ENCODE data around the gene IGF2BP3.
"Not testable (repeated sequence)": the region's sequence is repeated elsewhere in the genome, so short reads cannot be mapped to it uniquely, and the experiment has no call there.

Gene IGF2BP3

DNA sequence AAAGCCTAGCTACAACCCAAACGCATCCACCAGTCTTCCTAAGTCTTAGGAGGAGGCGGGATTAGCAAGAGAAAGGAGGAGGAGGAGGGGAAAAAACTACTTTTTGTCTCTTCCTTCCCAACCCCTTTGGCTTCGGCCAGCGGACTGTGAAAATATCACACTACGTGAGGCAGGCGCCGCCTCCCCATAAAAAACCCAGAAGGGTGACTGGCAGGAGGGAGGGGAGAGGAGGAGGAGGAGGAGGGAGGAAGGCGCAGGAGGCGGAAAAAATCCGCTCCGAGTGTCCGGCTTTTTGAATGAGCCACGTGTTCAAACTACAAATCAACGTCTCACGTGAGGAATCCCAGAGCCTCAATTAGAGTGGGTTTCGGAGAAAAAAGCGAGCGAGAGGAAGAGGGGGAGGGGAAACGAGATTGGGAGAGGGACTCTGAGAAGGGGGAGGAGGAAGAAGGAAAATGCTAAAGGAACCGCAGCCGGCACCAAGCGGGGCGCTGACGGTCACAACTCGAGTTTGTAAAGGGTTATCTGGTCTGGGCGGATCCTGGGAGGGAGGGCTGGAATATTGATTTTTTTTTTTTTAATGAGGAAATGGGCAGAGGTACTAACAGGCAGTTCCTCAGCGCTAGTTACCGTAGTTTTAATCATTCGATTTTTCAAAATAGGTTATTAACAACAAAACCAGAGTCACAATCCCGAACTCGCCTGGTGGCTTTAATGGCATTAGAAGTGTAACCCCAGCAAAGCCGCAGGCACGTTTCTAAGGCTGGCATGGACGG lies at the start of gene IGF2BP3:
Gene IGF2BP3, minus strand, starts transcription at position 162 of the 776 bp plus-strand sequence. CDS start 381 bp downstream, outside the sequence.
- DNase-seq = peak; percentile 41

DNA sequence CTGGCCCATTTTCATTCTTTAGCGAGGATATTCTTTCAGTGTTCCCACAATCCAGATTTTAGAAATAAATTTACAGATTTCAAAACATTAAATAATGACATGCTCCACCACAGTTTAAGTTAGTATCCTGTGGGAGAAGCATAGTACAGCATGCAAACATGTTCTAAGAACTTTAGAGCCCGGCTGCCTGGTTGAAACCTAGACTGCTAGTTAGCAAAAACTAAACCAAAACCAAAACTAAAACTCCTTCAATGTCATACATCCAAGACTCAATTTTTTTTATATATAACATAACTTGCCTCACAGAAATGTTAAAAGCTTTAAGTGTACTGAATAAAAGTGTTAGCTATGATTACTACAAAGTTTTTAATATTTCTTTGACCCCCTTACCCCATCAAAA lies 44.5 kb upstream of the IGF2BP3 start:
- no peak for DNase-seq

DNA sequence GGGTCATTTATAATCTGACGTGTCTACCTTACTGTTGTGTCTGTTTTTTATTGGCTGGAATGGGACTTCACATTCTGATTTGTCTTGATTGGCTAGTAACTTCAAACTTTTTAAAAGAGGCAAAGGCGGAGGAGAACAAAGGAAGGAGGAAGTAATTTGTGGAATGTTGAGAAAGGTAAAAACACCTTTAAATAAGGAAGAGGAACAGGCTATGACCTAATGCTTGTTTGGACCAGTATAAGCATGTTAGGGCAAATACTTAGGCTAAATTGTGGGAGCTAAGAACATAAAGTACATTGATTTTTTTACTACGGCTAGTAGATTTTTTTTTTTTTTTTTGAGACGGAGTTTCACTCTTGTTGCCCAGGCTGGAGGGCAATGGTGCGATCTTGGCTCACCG lies 43.5 kb upstream of the IGF2BP3 start:
- not testable (repeated sequence) for DNase-seq

DNA sequence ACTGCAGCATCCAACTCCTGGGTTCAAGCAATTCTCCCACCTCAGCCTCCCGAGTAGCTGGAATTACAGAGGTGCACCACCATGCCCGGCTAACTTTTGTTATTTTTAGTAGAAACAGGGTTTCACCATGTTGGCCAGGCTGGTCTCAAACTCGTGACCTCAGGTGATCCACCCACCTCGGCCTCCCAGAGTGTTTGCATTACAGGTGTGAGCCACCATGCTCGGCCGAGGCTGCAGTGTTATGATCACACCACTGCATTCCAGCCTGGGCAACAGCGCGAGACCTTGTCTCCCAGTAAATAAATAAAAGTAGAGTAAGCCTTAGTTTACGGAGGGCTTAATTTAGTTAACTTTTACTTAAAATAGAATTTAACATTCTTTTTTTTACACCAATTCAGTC lies 23.7 kb upstream of the IGF2BP3 start:
- no peak for DNase-seq

DNA sequence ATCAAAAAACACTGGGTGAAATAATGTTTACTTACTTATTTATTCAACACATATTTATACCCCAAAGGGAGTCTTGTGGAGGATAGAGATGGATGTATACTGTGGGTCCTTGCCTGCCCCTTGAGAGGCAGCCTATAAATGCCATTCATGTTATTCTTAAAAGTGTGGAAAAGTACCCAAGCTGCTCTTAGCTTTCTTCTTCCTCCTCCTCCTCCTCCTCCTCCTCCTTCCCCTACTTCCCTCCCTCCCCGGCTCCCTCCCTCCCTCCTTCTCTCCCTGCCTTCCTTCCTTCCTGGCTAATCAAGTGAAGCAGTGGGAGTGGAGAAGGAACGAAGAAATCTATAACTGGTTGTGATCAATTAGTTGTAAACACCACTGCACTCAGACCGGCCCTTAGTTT lies 21.2 kb upstream of the IGF2BP3 start:
- DNase-seq = no peak

DNA sequence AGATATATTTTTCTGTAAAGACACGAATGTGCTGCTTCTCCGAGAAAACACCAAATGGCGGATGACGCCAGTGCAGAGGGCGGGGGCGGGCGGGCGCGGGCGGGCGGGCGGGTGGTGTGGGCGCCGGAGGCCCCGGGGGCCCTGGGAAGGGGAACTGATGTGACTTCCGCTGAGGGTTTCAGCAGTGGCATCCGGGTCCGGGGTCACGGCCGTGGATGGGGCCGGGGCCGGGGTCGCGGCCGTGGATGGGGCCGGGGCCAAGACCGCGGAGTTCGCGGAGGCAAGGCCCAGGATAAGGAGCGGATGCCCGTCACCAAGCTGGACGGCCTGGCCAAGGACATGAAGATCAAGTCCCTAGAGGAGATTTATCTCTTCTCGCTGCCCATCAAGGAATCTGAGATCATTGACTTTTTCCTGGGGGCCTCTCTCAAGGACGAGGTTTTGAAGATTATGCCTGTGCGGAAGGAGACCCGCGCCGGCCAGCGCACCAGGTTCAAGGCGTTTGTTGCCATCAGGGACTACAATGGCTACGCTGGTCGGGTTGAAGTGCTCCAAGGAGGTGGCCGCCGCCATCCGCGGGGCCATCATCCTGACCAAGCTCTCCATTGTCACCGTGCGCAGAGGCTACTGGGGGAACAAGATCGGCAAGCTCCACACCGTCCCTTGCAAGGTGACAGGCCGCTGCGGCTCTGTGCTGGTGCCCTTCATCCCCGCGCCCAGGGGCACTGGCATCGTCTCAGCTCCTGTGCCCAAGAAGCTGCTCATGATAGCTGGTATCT lies 20.3 kb upstream of the IGF2BP3 start:
- peak; percentile 44 for DNase-seq

DNA sequence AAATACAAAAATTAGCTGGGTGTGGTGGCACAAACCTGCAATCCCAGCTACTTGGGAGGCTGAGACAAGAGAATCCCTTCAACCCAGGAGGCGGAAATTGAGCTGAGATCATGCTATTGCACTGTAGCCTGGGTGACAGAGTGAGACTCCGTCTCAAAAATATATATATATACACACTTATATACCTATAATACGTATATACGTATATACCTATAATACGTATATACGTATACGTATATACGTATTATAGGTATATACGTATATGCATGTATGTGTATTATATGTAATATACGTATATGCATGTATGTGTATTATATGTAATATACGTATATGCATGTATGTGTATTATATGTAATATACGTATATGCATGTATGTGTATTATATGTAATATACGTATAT lies 18.4 kb upstream of the IGF2BP3 start:
- DNase-seq = not testable (repeated sequence)

DNA sequence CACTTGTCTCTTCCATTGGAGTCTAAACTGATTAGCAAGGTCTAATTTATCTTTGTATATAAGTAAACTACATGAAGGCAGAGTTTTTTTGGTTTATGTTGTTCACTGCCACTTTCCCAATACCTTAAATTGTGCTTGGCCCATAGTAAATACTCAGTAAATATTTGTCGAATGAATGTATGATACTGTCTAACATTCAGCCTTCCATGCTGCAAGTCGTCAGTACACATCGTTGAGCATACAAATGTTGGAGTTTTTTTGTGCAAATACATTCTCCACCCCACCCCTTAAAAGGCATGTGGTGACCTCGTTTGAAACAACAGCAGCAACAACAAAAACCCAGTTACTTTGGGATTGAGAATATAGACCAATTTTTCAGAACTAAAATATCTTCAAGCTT lies 17.4 kb upstream of the IGF2BP3 start:
- DNase-seq = no peak

DNA sequence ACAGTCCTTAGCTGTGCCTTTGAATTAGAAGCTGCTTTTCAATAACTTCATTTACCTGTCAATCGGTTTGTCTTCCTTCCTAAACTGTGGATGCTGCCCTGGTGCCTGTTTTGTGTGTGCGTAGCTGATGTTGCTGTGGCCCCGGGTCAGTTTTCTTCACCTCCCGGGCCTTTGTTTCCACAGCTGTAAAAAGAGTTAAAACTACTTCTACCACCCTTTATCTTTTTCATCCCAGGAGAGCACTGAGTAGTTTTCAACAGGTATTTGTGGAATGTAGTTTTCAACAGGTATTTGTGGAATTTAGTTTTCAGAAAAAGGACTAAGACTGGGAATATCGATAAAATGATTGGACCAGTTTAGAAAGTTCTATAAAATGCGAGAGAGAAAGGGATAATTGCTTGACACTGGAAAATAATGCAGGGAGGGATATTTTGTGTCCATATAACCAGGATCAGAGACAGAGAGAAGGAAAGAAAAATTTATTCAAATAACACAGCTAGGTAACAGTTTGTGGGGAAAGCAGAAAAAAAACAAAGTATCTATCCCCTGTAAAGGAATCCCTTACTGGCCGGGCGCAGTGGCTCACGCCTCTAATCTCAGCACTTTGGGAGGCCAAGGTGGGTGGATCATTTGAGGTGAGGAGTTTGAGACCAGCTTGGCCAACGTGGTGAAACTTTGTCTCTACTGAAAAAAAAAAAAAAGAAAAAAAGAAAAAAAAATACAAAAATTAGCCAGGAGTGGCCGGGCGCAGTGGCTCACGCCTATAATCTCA lies 15.9 kb upstream of the IGF2BP3 start:
- DNase-seq = no peak

DNA sequence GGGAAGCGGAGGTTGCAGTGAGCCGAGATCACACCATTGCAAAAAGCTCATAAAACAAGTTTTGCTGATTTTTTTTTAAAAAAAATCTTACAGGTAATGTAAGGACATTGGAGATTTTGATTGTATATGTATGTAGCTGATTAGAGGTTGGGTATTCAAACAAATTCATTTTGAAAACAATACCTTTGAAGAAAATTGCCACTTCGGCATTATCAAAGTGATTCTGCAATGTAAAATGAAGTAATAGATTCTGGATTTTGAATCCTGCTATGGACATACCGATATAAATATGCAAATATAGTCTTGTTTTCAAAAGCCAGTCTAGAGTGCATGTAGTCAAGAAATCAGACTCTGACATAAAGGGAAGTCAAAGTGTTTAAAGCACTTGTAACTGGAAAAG lies 12.4 kb upstream of the IGF2BP3 start:
- DNase-seq = no peak

DNA sequence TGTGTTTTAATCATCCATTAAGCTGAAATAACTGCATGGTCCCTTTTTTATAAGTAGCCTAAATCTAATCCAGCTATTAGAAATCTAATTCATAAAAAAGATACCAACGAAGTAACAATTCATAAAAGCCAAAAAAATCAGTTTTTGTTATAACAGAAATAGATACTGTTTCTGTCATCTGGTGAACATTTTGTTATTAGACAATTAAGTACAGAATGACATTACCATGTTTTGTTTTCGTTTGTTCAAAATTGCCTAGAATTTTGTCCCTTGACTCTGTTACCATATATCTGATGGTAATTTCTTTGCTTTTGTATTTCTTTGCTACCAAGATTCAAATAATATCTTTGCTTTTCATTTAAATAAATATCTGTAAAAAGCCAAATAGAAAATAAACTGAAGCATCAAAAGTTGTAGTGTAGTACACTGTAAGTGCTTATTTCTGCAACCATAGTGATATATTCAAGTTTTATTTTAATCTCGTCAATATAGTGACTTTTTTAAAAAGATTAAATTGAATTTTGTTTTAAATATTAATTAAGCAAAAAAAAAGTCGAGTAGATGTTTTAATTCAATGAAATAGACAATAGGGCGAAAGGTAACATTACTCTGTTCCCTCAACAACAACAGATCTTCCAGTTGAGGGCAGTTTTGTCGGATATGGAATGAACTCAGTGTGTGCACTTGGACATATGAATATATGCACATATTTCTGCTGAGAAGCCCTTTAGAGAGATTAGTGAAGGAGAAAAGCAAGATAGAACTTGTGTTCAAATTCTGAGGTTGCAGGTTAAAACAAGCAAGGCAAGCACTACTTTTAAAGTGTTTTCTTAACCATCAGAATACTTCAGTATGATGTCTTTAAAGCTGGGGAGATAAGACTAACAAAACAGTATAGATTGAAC lies 7.9 kb upstream of the IGF2BP3 start:
- DNase-seq = no peak

DNA sequence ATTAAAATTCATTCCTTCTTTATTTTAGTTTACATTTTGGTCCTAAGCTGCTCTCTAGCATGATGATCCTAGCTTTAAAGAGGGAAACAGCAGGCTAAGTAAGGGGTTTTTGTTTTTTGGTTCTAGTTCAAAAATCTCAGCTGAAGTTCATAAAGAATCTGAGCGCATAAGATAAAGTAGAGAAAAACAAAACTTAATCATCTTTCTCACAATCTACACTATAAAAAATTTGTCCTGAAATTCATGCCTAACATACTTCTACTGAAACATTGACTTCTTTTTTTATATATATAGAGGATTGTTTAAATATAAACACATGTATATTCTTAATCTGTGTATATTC lies 6.8 kb upstream of the IGF2BP3 start:
- no peak for DNase-seq

DNA sequence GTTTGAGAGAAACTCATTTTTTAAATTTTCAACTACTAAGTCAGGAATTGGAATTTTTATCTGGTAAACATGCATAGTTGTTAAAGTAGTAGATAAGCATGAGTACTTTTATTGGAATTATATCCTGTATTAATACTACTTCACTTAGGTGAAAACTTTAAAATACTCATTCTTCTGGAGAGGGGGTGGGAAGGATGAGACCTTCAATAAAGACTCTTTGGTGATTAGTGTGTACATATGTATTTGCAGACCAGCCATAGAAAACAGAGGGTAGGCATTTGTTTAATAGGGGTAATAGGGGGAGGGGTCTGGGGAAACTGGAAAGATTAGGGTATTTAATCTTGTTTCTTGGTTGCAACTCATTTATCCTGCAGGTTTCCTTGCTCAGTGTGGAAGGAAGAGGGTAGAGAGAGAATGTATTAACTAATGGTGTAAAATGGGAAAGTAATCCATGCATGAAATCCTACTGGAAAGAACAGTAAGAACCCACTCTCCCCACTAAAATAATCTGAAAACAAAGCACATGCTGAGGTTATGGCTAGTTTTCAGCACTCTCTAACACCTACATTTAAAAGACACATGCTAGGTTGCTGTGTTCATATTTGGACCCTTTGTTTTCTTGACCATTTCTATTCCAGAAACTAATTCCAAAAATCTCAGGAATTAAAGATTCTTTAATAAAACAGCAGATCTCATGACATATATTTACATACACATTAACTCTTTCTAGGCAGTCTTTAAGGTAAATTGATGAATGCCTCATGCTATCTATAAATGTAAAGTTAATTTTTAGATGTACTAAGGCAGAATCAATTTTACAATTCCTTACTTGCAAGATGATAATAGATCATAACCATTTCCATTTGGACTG lies 6.2 kb upstream of the IGF2BP3 start:
- no peak for DNase-seq

DNA sequence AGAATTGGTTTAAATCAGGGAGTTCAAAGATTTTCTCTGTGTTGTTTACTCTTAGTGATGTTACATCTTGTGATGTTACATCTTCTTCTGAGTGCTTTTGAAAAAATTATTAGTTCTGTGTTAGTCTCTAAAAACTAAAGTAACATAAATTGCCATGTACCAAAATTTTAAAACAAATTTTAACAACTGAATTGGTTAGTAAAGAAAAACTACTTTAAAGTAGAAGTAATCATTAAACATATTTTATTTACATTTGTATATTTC lies 5.2 kb upstream of the IGF2BP3 start:
- no peak for DNase-seq

DNA sequence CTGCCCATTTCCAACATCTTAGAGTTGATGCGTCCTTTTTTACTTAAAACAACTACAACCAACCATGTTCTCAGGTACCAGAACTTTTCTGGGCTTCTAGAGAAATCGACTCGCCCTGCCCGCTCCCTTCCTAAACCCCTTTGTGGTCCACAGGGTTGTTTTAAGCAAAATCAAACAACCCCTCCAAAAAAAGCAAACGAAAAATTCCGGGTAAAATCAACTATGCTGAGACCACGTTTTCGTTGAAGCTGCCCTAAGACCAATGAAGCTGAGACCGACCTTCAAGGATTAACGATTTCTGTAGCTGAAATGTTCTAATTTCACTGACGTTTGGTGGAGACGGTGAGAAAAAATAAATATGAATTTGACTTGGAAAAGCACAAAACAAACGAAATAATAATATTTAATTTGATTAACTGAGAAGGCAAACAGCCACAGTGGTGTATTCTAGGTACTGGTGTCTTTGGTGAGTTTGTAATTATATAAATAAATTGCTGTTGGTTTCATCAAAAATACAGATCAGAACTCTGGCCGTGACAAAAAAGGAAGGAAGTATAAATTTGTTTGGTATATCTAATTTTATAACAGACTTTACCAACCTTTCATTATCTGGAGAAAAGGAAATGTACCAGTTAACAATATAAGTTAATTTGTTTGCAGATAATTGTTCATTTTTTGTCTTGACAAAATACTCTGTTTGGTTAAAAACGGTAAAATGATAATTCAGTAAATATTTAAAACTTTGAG lies 4.7 kb upstream of the IGF2BP3 start:
- no peak for DNase-seq

DNA sequence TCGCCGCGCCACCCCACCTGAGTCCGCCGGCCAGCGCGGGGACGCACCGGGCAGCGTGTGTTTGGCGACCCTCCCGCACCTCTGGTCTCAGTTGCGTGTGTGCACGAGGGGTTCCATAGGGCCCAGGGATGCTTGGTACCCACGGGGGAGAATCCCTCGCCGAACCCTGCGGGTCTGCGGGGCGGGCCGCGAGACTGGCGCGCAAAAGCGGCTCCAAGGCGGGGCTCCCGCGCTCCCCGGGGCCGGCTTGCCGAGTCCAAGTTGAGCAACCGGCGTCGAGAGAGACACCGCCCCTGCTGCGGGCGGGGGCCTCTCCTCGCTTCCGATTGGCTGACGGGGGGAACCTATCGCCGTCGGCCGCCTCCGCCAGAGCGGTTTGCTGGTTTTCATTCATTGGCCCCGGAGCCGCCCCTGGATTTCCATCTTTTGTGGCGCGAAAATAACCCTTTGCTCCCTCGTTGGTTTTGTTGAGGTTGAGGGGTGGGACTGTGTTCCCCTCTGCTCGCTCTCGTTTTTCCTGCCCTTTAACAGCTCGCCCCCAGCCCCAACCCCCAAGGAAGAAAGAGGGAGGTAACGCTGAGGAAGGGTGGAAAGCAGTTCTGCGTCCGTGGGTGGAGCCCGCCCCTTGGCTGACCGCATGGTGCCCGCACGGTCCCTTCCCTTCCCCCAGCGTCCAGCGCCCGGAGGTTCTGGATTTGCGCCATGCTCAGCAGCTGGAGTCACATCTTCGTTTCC lies 4.0 kb upstream of the IGF2BP3 start:
- DNase-seq = peak; percentile 91

DNA sequence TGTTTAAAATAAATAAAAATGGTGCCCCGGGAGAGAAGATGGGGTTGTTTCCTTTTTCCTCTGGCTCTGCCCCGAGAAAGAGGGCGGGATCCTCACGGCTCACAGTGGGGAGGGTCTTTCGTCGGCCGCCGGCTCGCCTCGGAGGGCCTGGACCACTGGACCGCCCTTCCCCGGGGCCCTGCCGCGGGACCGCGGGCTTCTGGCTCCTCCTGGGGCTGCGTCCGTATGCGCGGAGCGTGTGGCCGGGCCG lies 3.5 kb upstream of the IGF2BP3 start:
- no peak for DNase-seq

DNA sequence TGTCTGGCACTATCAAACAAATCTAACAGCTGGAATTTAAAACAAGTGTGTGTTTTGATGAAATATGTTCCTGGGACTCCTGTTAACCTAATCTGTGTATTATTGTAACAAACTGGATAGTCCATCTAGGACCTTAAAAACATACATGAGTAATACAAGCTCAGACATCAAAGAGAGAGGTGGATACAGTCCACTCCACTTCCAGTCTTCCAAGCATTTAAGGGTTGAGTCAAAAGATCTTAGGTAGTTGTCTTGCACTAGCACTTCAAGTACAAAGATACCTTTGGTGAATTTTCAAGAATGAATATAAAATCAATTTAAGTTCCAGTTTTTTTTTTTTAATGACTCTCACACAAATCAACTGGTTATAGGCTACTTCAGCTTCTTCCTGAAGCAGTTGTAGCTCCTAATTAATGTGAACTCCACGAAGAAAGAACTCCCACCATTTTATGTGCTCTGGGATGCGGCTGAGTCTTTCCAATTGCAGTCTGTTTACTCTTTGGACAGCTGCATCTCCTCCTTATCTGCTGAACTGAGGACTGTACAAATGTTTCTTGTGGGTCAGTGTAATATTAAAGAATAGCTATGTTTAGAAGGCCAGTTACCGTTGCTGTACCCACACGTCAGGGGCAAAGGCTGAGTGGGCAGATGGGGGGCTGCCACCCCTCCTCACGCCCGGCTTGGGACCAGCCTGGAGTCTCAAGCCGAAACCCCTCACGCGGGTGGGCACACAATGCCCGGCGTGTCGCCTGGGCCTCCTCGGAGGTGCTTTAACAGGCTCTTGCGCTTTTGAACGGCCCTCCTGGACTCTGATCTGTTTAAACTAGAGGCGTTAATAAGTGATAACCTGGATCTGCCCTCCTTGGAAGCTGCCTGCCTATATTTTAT lies 2.9 kb upstream of the IGF2BP3 start:
- DNase-seq = no peak

DNA sequence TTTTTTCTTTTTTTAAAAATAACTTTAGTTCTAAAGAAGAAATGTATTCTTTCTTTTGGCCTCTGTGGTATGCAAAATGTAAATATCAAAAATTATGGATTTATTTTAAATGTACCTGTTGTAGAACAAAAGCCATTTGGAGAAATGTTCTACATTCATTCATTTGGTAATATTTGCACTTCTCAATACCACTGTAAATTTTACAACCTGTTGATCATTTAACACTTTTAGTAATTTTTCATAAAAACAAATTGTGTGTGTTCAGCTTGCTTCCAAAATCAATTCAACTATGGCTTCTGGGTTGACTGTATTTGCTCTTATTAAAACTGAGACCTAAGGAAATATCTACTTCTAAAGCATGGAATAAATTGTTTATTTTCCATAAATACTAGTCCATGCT lies 2.3 kb upstream of the IGF2BP3 start:
- DNase-seq = no peak

DNA sequence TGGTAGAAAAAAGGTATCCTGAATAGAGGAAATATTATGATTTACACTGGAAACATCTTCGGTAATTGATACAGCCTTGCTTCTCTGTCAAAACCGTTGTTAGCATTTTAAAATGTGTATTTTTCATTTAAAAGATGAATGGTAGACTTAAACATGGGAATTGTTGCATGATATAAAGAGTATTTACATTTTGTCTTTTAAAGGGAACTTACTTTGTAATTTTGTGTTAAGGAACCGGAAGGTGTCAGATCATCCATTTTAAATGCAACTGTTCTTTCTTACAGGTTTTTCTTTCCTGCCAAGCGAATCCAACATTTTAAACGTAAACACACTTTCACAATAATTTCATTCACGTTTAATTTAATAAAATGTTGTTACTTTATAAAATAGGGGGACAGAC lies 1.8 kb upstream of the IGF2BP3 start:
- no peak for DNase-seq

Data from stimulated activated CD4-positive, alpha-beta T cell treated with anti-CD3 and anti-CD28 coated beads, Interleukin-1b, Interleukin-23, amount 100 ng/mL, for 48 hours (primary cell).